HUES6 (cell line): ENCODE measurements around the gene PLPP7.
"Not testable (repeated sequence)": the region's sequence is repeated elsewhere in the genome, so short reads cannot be mapped to it uniquely, and the experiment has no call there.

Source experiments
- H3K27ac ChIP-seq: 2 replicates; pipeline ENCODE4 v1.7.0; 2013; ENCODE audit warnings: low read depth, mild to moderate bottlenecking, low read length, inconsistent platforms
- H3K27me3 ChIP-seq: 2 replicates; pipeline ENCODE4 v1.6.1; 2013; ENCODE audit warnings: low read length; ENCODE audit not compliant: control insufficient read depth, insufficient read depth
- H3K36me3 ChIP-seq: 2 replicates; pipeline ENCODE4 v1.6.1; 2013; ENCODE audit warnings: low read length; ENCODE audit not compliant: control insufficient read depth, insufficient read depth
- H3K4me1 ChIP-seq: 2 replicates; pipeline ENCODE4 v1.6.1; 2013; ENCODE audit warnings: low read length; ENCODE audit not compliant: control insufficient read depth, insufficient read depth
- H3K4me3 ChIP-seq: 2 replicates; pipeline ENCODE4 v1.5.1; 2013; ENCODE audit warnings: low read depth, low read length
- H3K9ac ChIP-seq: one replicate; pipeline ENCODE4 v1.6.1; 2013; ENCODE audit warnings: mild to moderate bottlenecking, low read length
- H3K9me3 ChIP-seq: 2 replicates; pipeline ENCODE4 v1.6.1; 2013; ENCODE audit warnings: low read depth, low read length; ENCODE audit not compliant: control insufficient read depth, insufficient read depth

Gene PLPP7

DNA sequence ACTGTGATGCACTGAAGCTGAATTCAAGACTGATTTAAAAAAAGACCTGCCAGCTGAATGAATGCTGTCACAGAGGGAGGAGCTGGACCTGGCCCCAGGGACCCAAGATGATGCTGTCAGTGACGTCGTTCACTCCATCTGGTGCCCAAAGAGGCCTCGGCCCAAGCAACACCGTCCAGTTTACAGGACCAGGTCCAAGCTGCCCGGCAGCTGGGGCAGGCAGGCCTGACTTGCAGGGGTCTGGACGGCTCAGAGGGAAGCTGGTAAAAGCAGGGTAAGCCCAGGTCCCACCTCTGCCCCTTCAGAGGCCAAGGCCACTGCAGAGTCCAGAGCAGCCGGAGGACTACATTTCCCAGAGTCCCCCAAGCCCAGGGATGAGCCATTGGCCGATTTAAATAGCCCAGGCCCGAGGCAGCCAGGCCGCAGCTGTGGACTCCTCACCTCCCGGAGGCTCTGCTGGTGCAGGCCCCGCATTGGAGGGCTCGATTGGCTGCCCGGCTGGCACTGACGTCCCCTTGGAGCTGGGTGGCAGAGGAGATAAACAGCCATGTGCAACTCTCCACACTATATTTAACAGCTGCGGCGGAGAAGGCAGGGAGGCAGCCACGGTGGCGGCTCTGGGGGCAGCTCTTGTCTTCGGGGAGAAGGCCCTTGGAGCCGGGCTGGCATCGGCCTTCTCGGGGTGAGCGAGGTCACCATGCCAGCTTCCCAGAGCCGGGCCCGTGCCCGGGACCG, at the start of gene PLPP7:
Gene PLPP7, plus strand, starts transcription at position 423 of the 735 bp plus-strand sequence. Its CDS starts 275 bp downstream, at position 698.
- H3K4me1 ChIP-seq = peaks cover 16% of the 10 kb centered on the region
- H3K9me3 ChIP-seq = no peaks in the 10 kb centered on the region
- H3K4me3 ChIP-seq = no peak within 1 kb of the TSS
- no peaks in the 10 kb centered on the region for H3K36me3 ChIP-seq
- H3K9ac ChIP-seq = no peak within 1 kb of the TSS
- no peaks in the 10 kb centered on the region for H3K27me3 ChIP-seq
- H3K27ac ChIP-seq = no peak within 1 kb of the TSS

DNA sequence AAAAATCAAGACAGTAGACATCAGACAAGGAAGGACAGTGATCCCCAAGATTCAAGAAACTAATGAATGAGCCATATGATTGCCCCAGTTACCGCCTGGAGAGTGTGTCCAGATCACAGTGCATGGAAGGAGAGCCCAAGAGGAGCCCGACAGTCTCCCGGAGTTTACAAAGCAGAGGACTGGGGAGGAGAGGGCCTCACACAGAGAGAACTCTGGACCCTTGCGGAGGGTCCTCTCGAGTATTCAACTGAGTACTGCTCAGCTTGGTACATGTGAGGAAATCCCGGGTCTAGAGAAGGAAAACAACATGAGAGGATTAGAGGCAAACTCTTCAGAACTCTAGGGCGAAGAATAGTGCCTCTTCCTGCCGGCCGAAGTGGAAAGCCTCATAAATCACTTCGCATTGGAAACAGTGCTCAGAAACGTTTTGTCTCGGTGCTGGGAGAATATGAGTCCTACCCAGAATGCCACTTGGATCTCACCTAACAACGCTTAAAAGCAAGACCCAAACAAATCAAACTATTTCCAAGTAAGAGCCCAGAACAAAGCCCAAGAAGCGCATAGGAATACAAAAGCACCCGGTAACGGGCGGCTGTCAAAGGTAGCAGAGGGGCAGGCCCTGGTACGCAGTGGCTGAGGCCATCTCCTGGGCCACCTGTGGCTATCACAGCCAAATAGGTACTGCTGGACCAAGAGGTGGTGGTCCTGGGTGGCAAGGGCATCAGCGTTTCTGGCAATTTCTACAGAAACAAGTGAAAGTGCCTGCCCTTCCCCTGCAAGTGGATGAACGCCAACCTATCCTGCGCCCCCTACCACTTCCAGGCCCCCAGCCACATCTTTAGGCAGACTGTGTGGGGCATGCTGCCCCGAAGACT, 49.2 kb upstream of the PLPP7 start:
- H3K4me1 ChIP-seq = peaks cover 28% of the 10 kb centered on the region
- no peak overlapping the region for H3K27ac ChIP-seq
- H3K9me3 ChIP-seq = 0 out of 2 replicates have a peak, but pooled peaks cover 4% of the 10 kb centered on the region
- no peaks in the 10 kb centered on the region for H3K27me3 ChIP-seq
- no peak overlapping the region for H3K9ac ChIP-seq
- no peak overlapping the region for H3K4me3 ChIP-seq
- H3K36me3 ChIP-seq = peaks cover 1% of the 10 kb centered on the region; the same call in 1 of the 2 replicates

DNA sequence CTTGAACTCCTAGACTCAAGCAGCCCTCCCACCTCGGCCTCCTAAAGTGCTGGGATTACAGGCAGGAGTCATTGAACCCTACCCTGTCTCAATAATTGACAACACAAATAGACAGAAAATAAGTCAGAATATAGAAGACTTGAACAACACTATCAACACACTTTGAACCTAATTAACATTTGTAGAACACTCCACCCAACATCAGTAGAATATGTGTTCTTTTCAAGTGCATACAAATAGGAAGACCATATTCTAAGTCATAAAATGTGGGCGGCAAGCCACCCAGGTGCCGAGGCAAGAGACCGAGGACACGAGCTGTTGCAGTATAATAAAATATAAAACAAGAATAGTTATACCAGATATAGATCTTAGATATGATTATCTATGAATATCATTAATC, 45.2 kb upstream of the PLPP7 start:
- H3K27me3 ChIP-seq, H3K4me3 ChIP-seq, H3K9me3 ChIP-seq, H3K27ac ChIP-seq, H3K9ac ChIP-seq, H3K36me3 ChIP-seq, H3K4me1 ChIP-seq: not testable (repeated sequence)

DNA sequence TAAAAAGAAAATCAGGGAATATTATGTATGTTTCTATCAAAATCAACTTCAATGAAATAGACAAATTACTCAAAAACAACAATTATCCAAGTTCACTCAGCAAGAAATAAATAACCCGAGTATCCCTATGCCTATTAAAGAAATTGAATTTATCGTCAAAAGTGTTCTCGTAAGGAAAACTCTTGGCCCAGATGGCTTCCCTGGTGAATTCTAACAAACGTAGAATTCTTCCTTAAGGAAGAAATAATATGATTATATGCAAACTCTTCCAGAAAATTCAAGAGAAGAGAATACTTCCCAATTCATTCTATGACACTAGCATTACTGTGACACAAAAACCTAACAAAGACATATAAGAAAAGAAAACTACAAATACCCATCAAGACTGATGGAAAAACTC, 42.9 kb upstream of the PLPP7 start:
- H3K27me3 ChIP-seq = no peaks in the 10 kb centered on the region
- no peaks in the 10 kb centered on the region for H3K4me1 ChIP-seq
- no peak overlapping the region for H3K9ac ChIP-seq
- H3K36me3 ChIP-seq = no peaks in the 10 kb centered on the region
- H3K9me3 ChIP-seq = 0 out of 2 replicates have a peak, but pooled peaks cover 4% of the 10 kb centered on the region
- no peak overlapping the region for H3K27ac ChIP-seq
- no peak overlapping the region for H3K4me3 ChIP-seq

DNA sequence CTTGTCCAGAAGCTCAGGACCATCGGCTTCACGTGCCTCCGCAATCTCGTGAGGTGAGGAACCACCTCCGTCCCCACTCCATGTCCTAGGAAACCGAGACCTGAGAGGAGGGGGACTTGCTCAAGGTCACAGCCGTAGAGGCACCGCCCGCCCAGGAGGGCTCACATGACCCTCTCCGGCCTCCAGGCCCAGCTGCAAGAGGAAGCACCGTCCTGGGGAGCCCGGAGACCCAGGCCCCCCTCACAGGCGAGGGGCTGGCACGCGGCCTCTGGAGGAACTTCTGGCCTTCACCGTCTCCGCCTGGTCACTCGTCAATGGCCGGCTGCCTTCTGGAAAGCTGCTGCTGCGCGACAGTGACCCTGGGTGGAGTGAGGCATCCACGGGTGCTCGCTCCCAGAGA, 37.4 kb upstream of the PLPP7 start:
- Histone ChIP-seq H3K4me1 (peaks cover 6% of the 10 kb centered on the region; the same call in 1 of the 2 replicates), H3K27me3 (no peaks in the 10 kb centered on the region), H3K9me3 (no peaks in the 10 kb centered on the region), H3K36me3 (no peaks in the 10 kb centered on the region), H3K4me3 (no peak overlapping the region), H3K9ac (no peak overlapping the region), H3K27ac (no peak overlapping the region)

DNA sequence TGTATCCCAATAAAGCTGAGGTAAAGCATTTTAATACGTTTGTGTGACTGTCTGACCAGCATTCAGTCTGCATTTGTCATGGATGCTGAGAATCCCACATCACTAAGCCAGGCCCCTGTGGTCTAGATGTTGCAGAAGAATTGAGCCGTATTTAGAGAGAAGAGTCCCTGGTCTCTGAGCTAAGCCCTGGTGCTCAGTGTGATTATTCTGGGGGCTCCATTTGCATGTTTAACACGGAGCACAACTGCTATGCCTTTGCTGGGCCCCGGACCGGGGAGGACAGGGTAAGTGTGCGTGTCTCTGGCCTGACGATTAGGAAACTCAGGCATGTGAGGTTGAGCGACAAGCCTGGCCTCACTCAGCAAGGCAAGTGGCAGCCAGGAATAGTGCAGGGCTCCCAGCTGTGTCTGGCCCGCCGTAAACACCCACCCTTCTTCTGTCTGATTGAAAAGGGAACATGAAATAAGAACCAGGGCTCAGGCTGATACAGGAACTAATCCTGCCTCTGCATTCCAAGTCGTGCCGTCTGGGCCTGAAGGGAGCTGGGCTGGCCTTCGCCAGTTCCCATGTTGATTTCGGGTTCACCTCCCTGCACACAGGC, 35.5 kb upstream of the PLPP7 start:
- peaks cover 6% of the 10 kb centered on the region; the same call in 1 of the 2 replicates for H3K4me1 ChIP-seq
- H3K36me3 ChIP-seq = no peaks in the 10 kb centered on the region
- no peaks in the 10 kb centered on the region for H3K9me3 ChIP-seq
- H3K27ac ChIP-seq = no peak overlapping the region
- no peak overlapping the region for H3K9ac ChIP-seq
- H3K4me3 ChIP-seq = no peak overlapping the region
- no peaks in the 10 kb centered on the region for H3K27me3 ChIP-seq

DNA sequence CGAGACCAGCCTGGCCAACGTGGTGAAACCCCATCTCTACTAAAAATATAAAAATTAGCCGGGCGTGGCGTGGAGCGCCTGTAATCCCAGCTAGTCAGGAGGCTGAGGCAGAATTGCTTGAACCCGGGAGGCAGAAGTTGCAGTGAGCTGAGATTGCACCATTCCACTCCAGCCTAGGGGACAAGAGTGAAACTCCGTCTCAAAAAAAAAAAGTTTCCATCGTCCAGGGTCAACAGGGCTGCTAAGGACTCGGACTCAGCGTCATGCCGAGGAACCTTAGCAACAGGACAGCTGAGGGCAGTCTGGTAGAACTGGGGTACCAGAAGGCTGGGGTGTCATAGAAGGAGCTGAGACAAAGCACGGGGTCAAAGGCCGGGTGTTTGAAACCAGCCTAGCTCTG, 34.9 kb upstream of the PLPP7 start:
- H3K27me3 ChIP-seq = no peaks in the 10 kb centered on the region
- H3K36me3 ChIP-seq = no peaks in the 10 kb centered on the region
- no peak overlapping the region for H3K4me3 ChIP-seq
- no peak overlapping the region for H3K9ac ChIP-seq
- no peak overlapping the region for H3K27ac ChIP-seq
- peaks cover 6% of the 10 kb centered on the region; the same call in 1 of the 2 replicates for H3K4me1 ChIP-seq
- no peaks in the 10 kb centered on the region for H3K9me3 ChIP-seq

DNA sequence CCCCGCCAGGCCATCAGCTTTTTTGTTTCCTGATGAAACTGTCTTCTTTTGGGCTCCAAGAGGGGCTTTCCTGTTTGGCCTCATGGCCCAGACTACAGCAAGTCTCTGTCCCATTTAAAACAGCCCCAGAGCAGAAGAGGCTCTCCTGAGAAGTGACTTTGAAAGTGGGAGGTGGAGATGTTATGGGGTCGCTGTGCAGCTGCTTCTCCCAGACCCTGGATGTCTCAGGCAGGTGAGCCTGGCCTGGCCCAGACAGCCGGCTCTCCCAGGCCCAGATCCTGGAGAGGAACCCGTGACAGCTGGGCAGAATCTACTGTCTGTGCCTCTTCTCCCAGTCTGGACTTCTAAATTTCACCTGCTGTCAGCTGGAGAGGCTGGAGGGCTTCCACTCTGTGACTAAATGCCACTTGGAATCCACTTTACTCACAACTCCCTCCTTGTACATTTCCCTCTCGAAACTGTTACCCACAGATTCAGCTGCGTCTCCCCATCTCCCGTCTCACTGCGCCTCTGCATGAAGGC, 33.8 kb upstream of the PLPP7 start:
- Histone ChIP-seq H3K9me3 (no peaks in the 10 kb centered on the region), H3K4me1 (peaks cover 9% of the 10 kb centered on the region; the same call in 1 of the 2 replicates), H3K36me3 (no peaks in the 10 kb centered on the region), H3K9ac (no peak overlapping the region), H3K27me3 (no peaks in the 10 kb centered on the region), H3K4me3 (no peak overlapping the region), H3K27ac (no peak overlapping the region)

DNA sequence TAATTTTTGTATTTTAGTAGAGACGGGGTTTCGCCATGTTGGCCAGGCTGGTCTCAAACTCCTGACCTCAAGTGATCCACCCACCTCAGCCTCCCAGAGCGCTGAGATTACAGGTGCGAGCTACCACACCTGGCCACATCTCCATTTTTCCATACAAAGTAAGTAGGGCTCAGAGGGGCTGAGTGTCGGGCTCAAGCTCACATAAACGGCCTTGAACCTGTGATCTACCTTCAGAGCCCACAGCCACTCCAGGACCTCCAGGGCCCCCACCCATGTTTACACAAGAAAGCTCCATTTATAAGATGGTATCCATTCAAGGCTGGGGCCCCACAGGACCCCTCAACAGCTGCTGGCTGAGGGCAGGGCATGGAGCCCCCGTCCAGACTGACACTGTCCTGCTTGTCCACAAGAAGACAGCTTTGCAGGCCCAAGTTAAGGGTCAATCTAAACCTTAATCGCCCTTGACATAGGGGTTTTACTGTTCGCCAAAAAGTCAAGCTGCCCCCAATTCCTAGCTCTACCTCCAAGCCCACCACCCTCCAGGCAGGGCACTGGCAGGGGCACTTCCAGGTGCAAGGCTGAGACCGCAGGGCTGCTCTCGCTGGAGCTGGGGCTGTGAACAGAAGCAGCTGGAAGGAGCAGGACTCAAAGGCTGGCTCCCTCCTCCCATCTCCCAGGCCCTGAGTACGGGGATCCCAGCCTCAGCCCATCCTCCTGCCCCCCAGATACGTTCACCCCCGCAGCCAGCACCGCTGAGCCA, 32.1 kb upstream of the PLPP7 start:
- Histone ChIP-seq H3K9ac (no peak overlapping the region), H3K27ac (no peak overlapping the region), H3K9me3 (no peaks in the 10 kb centered on the region), H3K4me3 (no peak overlapping the region), H3K36me3 (no peaks in the 10 kb centered on the region), H3K4me1 (peaks cover 9% of the 10 kb centered on the region; the same call in 1 of the 2 replicates), H3K27me3 (no peaks in the 10 kb centered on the region)

DNA sequence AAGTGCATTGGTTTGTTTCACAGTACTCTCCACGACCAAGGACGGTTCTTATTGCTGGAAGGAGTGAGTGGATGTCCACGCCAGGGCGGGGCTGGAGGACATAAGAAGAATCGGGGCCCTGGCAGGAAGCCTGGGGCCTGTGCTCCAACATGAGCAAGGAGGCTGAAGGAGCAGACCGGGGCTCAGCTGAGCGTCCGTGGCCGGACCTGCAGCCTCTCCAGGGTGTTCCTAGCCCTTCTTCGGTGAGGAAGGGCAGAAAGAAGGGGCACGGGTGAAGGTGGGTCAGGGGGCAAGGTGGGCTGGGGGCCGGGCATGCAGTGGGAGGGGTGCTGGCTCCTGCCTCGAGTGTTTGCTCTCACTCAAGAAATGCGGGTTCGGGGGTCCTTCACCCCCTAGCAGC, 31.3 kb upstream of the PLPP7 start:
- Histone ChIP-seq H3K4me3 (no peak overlapping the region), H3K4me1 (peaks cover 9% of the 10 kb centered on the region; the same call in 1 of the 2 replicates), H3K27me3 (no peaks in the 10 kb centered on the region), H3K36me3 (no peaks in the 10 kb centered on the region), H3K9ac (no peak overlapping the region), H3K27ac (no peak overlapping the region), H3K9me3 (no peaks in the 10 kb centered on the region)
